CD14-positive monocyte (primary cell): ENCODE measurements around the gene QSOX1. TPM values are rescaled to one million over a fixed set of nuclear protein-coding genes. Genes with fewer than 3 reads are reported as not detected.

Source experiments
- DNase-seq, 3 donors: peaks; one replicate each; pipeline ENCODE4 v3.0.0-alpha.2; 2011 to 2022
- H2AFZ ChIP-seq: 2 replicates; pipeline ENCODE4 v1.6.0; 2012; ENCODE audit warnings: mild to moderate bottlenecking, low read depth, low read length, inconsistent platforms; ENCODE audit not compliant: insufficient read depth, poor library complexity, severe bottlenecking
- H3K27ac ChIP-seq, 2 donors: 1 replicate in 1 of 2; 2 replicates in 1 of 2; pipeline ENCODE4 v1.5.1; 2012 to 2013; ENCODE audit warnings: low read length in 2 of 2, control low read depth in 1 of 2, inconsistent platforms in 1 of 2, low read depth in 1 of 2, mild to moderate bottlenecking in 1 of 2
- H3K27me3 ChIP-seq, 2 donors: one replicate each; pipeline versions ENCODE4 v1.6.0 to v1.6.1; 2011 to 2013; ENCODE audit warnings: low read length in 2 of 2; ENCODE audit not compliant: control insufficient read depth in 2 of 2, insufficient read depth in 2 of 2
- H3K36me3 ChIP-seq, 2 donors: replicated peaks in 1 of 2; 1 replicate in 1 of 2; 2 replicates in 1 of 2; pipeline versions ENCODE4 v1.5.1 to v1.6.1; 2012 to 2013; ENCODE audit warnings: low read length in 2 of 2, control low read depth in 1 of 2, inconsistent platforms in 1 of 2, mild to moderate bottlenecking in 1 of 2; ENCODE audit not compliant: insufficient read depth in 2 of 2, control insufficient read depth in 1 of 2
- H3K4me1 ChIP-seq, 2 donors: 1 replicate in 1 of 2; 2 replicates in 1 of 2; pipeline versions ENCODE4 v1.5.1 to v1.6.1; 2012 to 2013; ENCODE audit warnings: low read length in 2 of 2, control low read depth in 1 of 2, inconsistent platforms in 1 of 2, mild to moderate bottlenecking in 1 of 2, moderate library complexity in 1 of 2; ENCODE audit not compliant: insufficient read depth in 2 of 2, control insufficient read depth in 1 of 2
- H3K4me2 ChIP-seq: replicated peaks from 2 replicates; pipeline ENCODE3; 2012; ENCODE audit warnings: low read length, moderate library complexity, mild to moderate bottlenecking; ENCODE audit not compliant: poor library complexity, severe bottlenecking; ENCODE audit errors: extremely low read depth
- H3K4me3 ChIP-seq, 3 experiments: fragments of 200-600 bp in 1 of 3; sonication (generic) in 1 of 3; replicated peaks in 1 of 3; 1 replicate in 2 of 3; 2 replicates in 1 of 3; pipeline ENCODE4 v1.5.1; 2011 to 2013; ENCODE audit warnings: low read length in 3 of 3, mild to moderate bottlenecking in 3 of 3, control low read depth in 2 of 3, low read depth in 2 of 3, inconsistent platforms in 1 of 3, moderate library complexity in 1 of 3
- H3K79me2 ChIP-seq: 2 replicates; pipeline ENCODE4 v1.6.0; 2012; ENCODE audit warnings: mild to moderate bottlenecking, control low read depth, inconsistent platforms, low read length, moderate library complexity; ENCODE audit not compliant: insufficient read depth
- H3K9ac ChIP-seq: 2 replicates; pipeline ENCODE4 v1.6.0; 2017; ENCODE audit warnings: low read length, mild to moderate bottlenecking; ENCODE audit not compliant: insufficient read depth, poor library complexity, severe bottlenecking
- H3K9me3 ChIP-seq, 2 donors: replicated peaks in 1 of 2; 1 replicate in 1 of 2; 2 replicates in 1 of 2; pipeline versions ENCODE4 v1.5.1 to v1.6.1; 2012 to 2013; ENCODE audit warnings: low read length in 2 of 2, control low read depth in 1 of 2; ENCODE audit not compliant: control insufficient read depth in 1 of 2, insufficient read depth in 1 of 2
- H4K20me1 ChIP-seq: 2 replicates; pipeline ENCODE4 v1.6.0; 2012; ENCODE audit warnings: mild to moderate bottlenecking, low read length, control low read depth, moderate library complexity; ENCODE audit not compliant: insufficient read depth
- H3K27ac Mint-ChIP-seq, 7 donors: one replicate each; pipeline ENCODE4 v1.8.0; 2020; ENCODE audit warnings: mild to moderate bottlenecking in 7 of 7, mixed read lengths in 7 of 7, moderate library complexity in 6 of 7, inconsistent platforms in 2 of 7
- H3K27me3 Mint-ChIP-seq, 3 donors: one replicate each; pipeline ENCODE4 v1.8.0; 2021 to 2022; ENCODE audit warnings: low read depth in 3 of 3, mild to moderate bottlenecking in 3 of 3, mixed read lengths in 3 of 3, moderate library complexity in 3 of 3, inconsistent platforms in 1 of 3
- H3K36me3 Mint-ChIP-seq, 2 donors: one replicate each; pipeline ENCODE4 v1.8.0; 2020; ENCODE audit warnings: mixed read lengths in 2 of 2, inconsistent platforms in 1 of 2, mild to moderate bottlenecking in 1 of 2
- H3K4me1 Mint-ChIP-seq: one replicate; pipeline ENCODE4 v1.8.0; 2020; ENCODE audit warnings: mild to moderate bottlenecking, mixed read lengths
- H3K4me3 Mint-ChIP-seq, 2 donors: one replicate each; pipeline ENCODE4 v1.8.0; 2020; ENCODE audit warnings: mild to moderate bottlenecking in 2 of 2, mixed read lengths in 2 of 2, moderate library complexity in 1 of 2
- H3K9me3 Mint-ChIP-seq, 7 donors: one replicate each; pipeline ENCODE4 v1.8.0; 2020 to 2022; ENCODE audit warnings: mixed read lengths in 7 of 7, mild to moderate bottlenecking in 6 of 7, moderate library complexity in 6 of 7, inconsistent platforms in 2 of 7
- WGBS: methylation state at CpG from one replicate; pipeline ENCODE4 v1.1.5; 2013; ENCODE audit warnings: missing lambda C conversion rate; ENCODE audit not compliant: insufficient coverage; 5-methylcytosine and 5-hydroxymethylcytosine counted together
- intact Hi-C, 2 donors: fragments of 100-400 bp; cut with micrococcal nuclease; formaldehyde crosslinking; loops; one replicate each; pipeline versions ENCODE4 v1.15.0 to v1.15.1; 2023
- polyA plus RNA-seq, 3 donors: library from polyadenylated mRNA; depleted of rRNA in 1 of 3; unstranded in 2 of 3; stranded (reverse) in 1 of 3; fragments of 300-500 nt in 2 of 3; fragments of >200 nt in 1 of 3; fragmentation: Illumina TruSeq in 2 of 3; gene quantifications; 1 replicate in 2 of 3; 2 replicates in 1 of 3; pipeline ENCODE4 v1.2.3, GENCODE V29; 2012 to 2021
- TF ChIP-seq, protein P1 (sequence below): fragments of 200-600 bp; IDR thresholded peaks from one replicate; pipeline ENCODE4 v1.8.0; 2022; ENCODE audit warnings: antibody characterized with exemption, mild to moderate bottlenecking

Gene QSOX1
- polyA plus RNA-seq, 3 donors, result 34.5 to 86.5 (median 35.8) TPM

DNA sequence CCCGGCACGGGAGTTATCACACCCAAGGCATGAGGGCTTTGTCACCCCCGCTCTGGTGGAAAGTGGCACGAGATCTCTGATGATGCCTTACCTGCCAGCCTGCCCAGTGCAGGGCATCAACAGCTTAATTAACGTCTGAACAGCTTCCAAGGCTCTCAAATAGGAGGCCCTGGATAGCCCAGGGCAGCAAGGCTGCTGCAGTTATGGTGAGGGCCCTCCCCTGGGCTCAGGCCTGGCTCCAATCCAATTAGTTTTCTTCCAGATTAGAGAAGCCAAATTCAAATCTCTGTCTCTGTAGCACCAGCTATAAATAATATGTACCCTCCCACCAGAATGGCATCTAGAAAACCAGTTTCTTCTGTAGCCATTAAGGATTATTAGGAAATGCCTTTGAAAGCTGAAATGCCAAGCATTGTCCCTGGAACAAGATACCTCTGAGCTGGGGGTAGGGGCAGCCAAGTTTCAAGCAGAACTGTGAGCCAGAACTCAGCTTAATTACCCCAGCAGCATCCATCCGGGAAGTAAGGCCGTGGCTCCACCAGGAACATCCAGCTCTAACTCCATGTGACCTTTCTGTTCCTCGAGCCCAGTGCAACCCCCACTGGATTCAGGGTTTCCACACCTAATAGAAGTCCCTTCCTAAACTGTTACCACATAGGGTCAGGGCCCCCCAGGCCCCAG is 12.5 kb downstream of the QSOX1 start:
- no peak for DNase-seq
- Histone ChIP-seq H3K9me3 (no peaks in the 10 kb centered on the region), H3K4me2 (no peak overlapping the region), H3K4me1 (peaks cover 20 to 26% of the 10 kb centered on the region in 2 donors), H3K9ac (no peak overlapping the region), H3K79me2 (peaks cover 78% of the 10 kb centered on the region), H3K36me3 (peaks cover 49 to 68% of the 10 kb centered on the region in 2 donors), H3K4me3 (no peak overlapping the region), H3K27ac (peak overlapping the region in 1 of 2 donors; percentile 16), H2AFZ (no peak overlapping the region), H3K27me3 (no peaks in the 10 kb centered on the region), H4K20me1 (peaks cover 98% of the 10 kb centered on the region)
- H3K27me3 Mint-ChIP-seq, result peaks cover 0 to 2% (median 0%) of the 10 kb centered on the region in 3 donors
- WGBS, result 96% methylated on average over 8 of the region's 8 CpGs
- H3K36me3 Mint-ChIP-seq, result peaks cover 69 to 70% of the 10 kb centered on the region in 2 donors
- no peak overlapping the region for H3K4me3 Mint-ChIP-seq
- TF ChIP-seq, protein P1, sequence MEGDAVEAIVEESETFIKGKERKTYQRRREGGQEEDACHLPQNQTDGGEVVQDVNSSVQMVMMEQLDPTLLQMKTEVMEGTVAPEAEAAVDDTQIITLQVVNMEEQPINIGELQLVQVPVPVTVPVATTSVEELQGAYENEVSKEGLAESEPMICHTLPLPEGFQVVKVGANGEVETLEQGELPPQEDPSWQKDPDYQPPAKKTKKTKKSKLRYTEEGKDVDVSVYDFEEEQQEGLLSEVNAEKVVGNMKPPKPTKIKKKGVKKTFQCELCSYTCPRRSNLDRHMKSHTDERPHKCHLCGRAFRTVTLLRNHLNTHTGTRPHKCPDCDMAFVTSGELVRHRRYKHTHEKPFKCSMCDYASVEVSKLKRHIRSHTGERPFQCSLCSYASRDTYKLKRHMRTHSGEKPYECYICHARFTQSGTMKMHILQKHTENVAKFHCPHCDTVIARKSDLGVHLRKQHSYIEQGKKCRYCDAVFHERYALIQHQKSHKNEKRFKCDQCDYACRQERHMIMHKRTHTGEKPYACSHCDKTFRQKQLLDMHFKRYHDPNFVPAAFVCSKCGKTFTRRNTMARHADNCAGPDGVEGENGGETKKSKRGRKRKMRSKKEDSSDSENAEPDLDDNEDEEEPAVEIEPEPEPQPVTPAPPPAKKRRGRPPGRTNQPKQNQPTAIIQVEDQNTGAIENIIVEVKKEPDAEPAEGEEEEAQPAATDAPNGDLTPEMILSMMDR, result no peak
- peaks cover 33% of the 10 kb centered on the region for H3K4me1 Mint-ChIP-seq
- H3K9me3 Mint-ChIP-seq, result peaks cover 0 to 9% (median 3%) of the 10 kb centered on the region in 7 donors
- H3K27ac Mint-ChIP-seq, result peak overlapping the region in 3 of 7 donors; percentile 30 to 53 (median 32)
- intact Hi-C loops, result no loop called here

DNA sequence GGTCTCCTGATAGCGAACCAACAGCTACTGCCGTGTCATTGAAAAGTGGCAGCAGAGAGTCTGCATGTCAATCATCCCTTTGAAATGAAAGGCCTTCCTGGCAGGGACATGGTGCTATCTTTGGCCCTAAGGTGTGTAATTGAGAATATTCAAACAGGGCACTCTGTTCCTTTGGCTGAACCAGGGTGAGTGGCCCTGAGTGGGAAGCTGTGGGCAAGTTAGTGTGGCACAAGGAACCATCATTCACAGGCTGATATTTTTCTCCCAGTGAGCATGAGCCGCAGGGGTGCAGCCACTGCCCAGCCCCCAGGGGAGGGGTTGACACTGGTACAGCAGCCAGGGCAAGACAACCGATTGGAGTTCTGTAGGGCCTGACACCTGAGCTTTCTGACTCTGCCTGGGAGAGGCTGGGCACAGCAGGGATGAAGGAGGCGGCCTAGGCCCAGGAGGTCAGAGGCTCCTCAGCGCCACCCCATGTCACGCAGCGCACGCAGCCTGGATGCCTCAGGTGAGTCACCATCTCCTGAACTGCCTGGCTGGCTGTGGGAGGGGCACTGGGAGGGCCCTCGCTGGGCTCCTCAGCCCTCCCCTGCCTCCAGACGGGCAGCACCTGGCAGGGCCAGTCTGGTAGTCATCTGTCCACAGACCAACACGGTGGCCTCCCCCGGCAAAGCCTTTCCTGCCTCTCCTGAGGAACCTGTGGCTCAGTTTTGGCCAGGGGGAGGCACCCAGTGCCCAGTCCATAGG is 13.2 kb downstream of the QSOX1 start:
- 96% methylated on average over 11 of the region's 13 CpGs for WGBS
- no peak overlapping the region for H3K4me2 ChIP-seq
- no peak for DNase-seq
- peaks cover 49 to 68% of the 10 kb centered on the region in 2 donors for H3K36me3 ChIP-seq
- peaks cover 72% of the 10 kb centered on the region for H3K79me2 ChIP-seq
- Mint-ChIP-seq H3K4me1 (peaks cover 26% of the 10 kb centered on the region), H3K27me3 (peaks cover 0 to 2% (median 0%) of the 10 kb centered on the region in 3 donors), H3K27ac (no peak overlapping the region), H3K36me3 (peaks cover 69 to 71% of the 10 kb centered on the region in 2 donors), H3K9me3 (peaks cover 0 to 9% (median 3%) of the 10 kb centered on the region in 7 donors), H3K4me3 (no peak overlapping the region)
- H3K9me3 ChIP-seq, result no peaks in the 10 kb centered on the region
- no peak overlapping the region for H3K9ac ChIP-seq
- peaks cover 15 to 19% of the 10 kb centered on the region in 2 donors for H3K4me1 ChIP-seq
- TF ChIP-seq, protein P1, result no peak
- peaks cover 92% of the 10 kb centered on the region for H4K20me1 ChIP-seq
- no peak overlapping the region for H2AFZ ChIP-seq
- H3K27me3 ChIP-seq, result no peaks in the 10 kb centered on the region
- no peak overlapping the region for H3K4me3 ChIP-seq
- intact Hi-C loops, result no loop called here
- peak overlapping the region in 1 of 2 donors; percentile 5 for H3K27ac ChIP-seq
